ENCODE measurements around the gene CHST15.
"Not testable (repeated sequence)": the region's sequence is repeated elsewhere in the genome, so short reads cannot be mapped to it uniquely, and the experiment has no call there.

CHST15 gene

GRCh38 chr10:124124123-124124768, 30.8 kb upstream of the CHST15 start:
- no peak for DNase-seq (ENCODE audit: low read depth)

GRCh38 chr10:124123156-124123555, 29.8 kb upstream of the CHST15 start:
- DNase-seq (ENCODE audit: low read depth), result no peak

- no peak for DNase-seq (ENCODE audit: low read depth)
Observed at GRCh38 chr10:124122211-124122610, 28.8 kb upstream of the CHST15 start.

- DNase-seq (ENCODE audit: low read depth), result no peak
Observed at GRCh38 chr10:124120410-124121061, 27.1 kb upstream of the CHST15 start.

GRCh38 chr10:124119946-124120345, 26.5 kb upstream of the CHST15 start:
- DNase-seq (ENCODE audit: low read depth), result no peak

- DNase-seq (ENCODE audit: low read depth), result no peak
Observed at GRCh38 chr10:124119216-124119615, 25.8 kb upstream of the CHST15 start.

- no peak for DNase-seq (ENCODE audit: low read depth)
Observed at GRCh38 chr10:124117833-124118232, 24.4 kb upstream of the CHST15 start.

GRCh38 chr10:124117511-124117785, 24.1 kb upstream of the CHST15 start:
- no peak for DNase-seq (ENCODE audit: low read depth)

- DNase-seq (ENCODE audit: low read depth), result no peak
Observed at GRCh38 chr10:124116771-124117510, 23.5 kb upstream of the CHST15 start.

GRCh38 chr10:124114696-124115095, 21.3 kb upstream of the CHST15 start:
- no peak for DNase-seq (ENCODE audit: low read depth)

- no peak for DNase-seq (ENCODE audit: low read depth)
Observed at GRCh38 chr10:124112891-124113580, 19.6 kb upstream of the CHST15 start.

- no peak for DNase-seq (ENCODE audit: low read depth)
Observed at GRCh38 chr10:124110882-124111281, 17.5 kb upstream of the CHST15 start.

- no peak for DNase-seq (ENCODE audit: low read depth)
Observed at GRCh38 chr10:124109261-124109660, 15.9 kb upstream of the CHST15 start.

GRCh38 chr10:124107072-124107471, 13.7 kb upstream of the CHST15 start:
- DNase-seq (ENCODE audit: low read depth), result no peak

GRCh38 chr10:124106241-124106879, 13.0 kb upstream of the CHST15 start:
- DNase-seq (ENCODE audit: low read depth), result no peak

GRCh38 chr10:124105594-124105993, 12.2 kb upstream of the CHST15 start:
- DNase-seq (ENCODE audit: low read depth), result no peak

- no peak for DNase-seq (ENCODE audit: low read depth)
Observed at GRCh38 chr10:124105045-124105444, 11.6 kb upstream of the CHST15 start.

- DNase-seq (ENCODE audit: low read depth), result no peak
Observed at GRCh38 chr10:124104011-124104627, 10.7 kb upstream of the CHST15 start.

GRCh38 chr10:124101351-124101750, 8.0 kb upstream of the CHST15 start:
- no peak for DNase-seq (ENCODE audit: low read depth)

GRCh38 chr10:124100651-124101050, 7.3 kb upstream of the CHST15 start:
- not testable (repeated sequence) for DNase-seq (ENCODE audit: low read depth)

- no peak for DNase-seq (ENCODE audit: low read depth)
Observed at GRCh38 chr10:124100124-124100523, 6.7 kb upstream of the CHST15 start.

GRCh38 chr10:124099604-124100003, 6.2 kb upstream of the CHST15 start:
- no peak for DNase-seq (ENCODE audit: low read depth)

All from stimulated activated CD8-positive, alpha-beta memory T cell treated with anti-CD3 and anti-CD28 coated beads, Interleukin-12 subunit alpha, Interleukin-12 subunit beta, amount 100 ng/mL, for 4 hours (primary cell).